Kasumi-1 (cell line): ENCODE data around the gene MLYCD.
A peak's percentile ranks its signal among the peaks of the same experiment; 100 is the strongest.

Experiments used
- DNase-seq, 2 experiments: peaks; one replicate each; lab custom pipeline; 2025; lab: John Stamatoyannopoulos, UW

The MLYCD gene

GRCh38 chr16:83899272-83899897 is 470 bp downstream of the MLYCD start:
- peak; percentile 26 to 27 for DNase-seq

- no peak for DNase-seq
Measured at GRCh38 chr16:83899978-83900377, 1.1 kb downstream of the MLYCD start.

- no peak for DNase-seq
Measured at GRCh38 chr16:83900571-83900970, 1.7 kb downstream of the MLYCD start.

- no peak for DNase-seq
Measured at GRCh38 chr16:83901101-83901500, 2.2 kb downstream of the MLYCD start.

GRCh38 chr16:83903751-83904150 is 4.8 kb downstream of the MLYCD start:
- DNase-seq = no peak

- DNase-seq = no peak
Measured at GRCh38 chr16:83906683-83907082, 7.8 kb downstream of the MLYCD start.

- DNase-seq = no peak
Measured at GRCh38 chr16:83907111-83907510, 8.2 kb downstream of the MLYCD start.

- no peak for DNase-seq
Measured at GRCh38 chr16:83907631-83908250, 8.8 kb downstream of the MLYCD start.

DNA sequence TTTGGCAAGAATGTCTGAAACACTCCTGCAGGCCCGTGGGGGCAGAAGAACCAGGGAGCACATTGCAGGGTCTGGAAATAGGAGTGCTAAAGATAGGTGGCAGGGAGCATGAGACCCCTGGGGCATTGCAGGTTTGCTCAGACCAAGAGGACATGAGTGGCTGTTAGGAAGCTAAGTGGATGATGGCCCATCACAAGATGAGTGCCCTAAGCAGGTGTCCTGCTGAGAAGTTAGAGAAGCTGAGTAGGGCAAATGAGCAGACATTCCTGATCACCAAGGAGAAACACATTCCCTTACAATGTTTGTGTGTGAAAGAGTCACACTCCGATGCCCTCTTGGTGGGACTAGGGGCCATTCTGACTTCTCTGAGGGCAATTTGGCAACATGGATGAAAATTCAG is 9.9 kb downstream of the MLYCD start:
- DNase-seq = no peak

DNA sequence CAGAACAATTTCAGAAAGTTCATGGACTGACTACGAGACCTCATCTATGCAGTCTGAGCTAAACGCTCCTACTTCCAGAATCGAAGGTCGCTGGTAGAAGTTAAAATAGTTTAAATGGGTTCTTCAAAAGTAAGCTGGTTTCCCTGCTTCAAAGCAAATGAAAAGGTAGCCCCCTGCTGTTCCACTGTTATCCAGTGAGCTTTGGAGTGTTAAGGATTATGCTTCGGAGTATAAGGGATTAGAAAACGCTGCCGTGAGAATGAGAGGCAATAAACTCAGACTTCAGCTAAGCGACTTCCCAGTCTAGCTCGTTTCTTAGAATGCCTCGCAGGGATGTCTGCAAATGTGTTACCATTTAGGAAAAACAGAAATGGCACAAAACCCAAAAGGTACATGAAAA is 12.4 kb downstream of the MLYCD start:
- DNase-seq = no peak

DNA sequence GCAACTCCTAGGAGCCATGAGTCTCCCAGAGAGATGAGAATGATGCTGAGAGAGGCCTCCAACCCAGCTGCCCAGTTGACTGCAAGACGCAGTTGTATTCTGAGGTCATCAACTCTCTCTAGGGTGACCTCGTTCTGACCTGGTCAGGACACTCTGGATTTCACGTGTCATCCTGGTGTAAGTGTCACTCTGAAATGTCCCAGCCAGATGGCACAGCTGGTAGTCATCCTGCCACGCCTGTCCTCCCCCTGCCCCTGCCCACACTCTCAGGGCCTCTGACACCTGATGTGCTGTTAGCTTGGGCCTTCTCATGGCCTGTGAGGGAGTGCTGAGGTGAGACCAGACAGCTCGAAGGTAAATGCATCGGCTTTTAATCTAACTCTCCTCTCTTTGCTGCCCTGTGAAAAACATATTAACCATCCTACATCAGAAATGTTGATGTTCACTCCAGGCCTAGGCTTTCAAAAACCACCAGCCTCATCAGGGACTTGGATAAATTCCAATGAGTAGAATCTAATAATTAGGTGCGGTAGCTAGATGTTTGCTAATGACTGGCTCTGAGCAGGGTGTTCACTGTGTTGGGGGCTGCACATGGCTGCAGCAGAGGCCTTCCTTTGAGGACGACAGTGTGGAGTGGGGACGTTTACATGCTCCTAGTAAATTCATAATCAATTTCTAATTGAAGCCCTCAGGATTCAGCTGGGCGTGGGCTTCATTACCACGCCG is 13.8 kb downstream of the MLYCD start:
- no peak for DNase-seq

- no peak for DNase-seq
Measured at GRCh38 chr16:83913245-83913633, 14.3 kb downstream of the MLYCD start.

DNA sequence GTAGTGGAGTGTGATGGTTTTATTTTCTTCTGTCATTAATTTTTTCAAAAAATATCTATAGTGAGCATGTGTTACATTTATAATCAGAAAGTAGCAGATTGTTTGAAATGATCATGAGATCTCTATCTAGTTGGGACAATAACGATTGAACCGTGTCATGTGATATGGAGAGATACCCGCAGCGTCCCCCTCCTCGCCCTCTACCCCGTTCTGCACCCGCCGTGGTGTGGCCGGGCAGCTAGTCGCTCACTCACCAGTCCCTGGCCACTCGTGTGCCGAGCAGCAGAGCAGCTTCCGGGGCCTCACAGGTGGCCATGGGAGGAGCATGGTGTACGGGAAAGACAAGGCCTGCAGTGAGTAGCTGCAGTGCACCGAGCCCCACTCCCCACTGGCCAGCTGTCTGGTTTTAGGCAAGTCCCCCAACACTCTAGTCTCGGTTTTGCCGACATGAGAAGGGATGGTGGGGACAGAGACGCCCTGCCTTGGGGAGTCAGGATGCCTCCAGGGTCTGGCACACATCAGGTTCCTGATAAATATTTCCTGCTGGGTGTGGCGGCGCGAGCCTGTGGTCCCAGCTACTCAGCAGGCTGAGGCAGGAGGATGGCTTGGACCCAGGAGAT is 15.3 kb downstream of the MLYCD start:
- DNase-seq = no peak

GRCh38 chr16:83915081-83915480 is 16.2 kb downstream of the MLYCD start:
- DNase-seq = no peak

DNA sequence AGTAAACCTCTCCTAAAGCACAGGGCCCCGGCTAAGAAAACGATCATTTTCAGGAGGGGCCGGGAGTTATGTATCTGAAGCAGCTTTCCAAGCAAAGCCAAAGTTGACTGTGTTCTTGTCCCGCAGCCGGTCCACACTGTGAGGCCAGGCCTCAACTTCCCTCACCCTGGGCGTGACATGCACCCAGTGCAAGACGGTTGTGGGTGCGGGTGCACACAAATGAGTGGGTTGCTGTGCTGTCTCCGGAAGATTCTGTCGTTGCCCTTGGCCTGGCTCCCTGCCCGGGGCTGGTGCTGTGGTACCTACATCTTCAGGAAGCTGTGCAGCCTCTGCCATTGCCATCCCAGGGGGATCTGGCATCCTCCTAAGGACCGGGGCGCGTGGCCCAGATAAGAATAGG is 16.6 kb downstream of the MLYCD start:
- no peak for DNase-seq

- DNase-seq = no peak
Measured at GRCh38 chr16:83917152-83918120, 18.5 kb downstream of the MLYCD start.

- DNase-seq = no peak
Measured at GRCh38 chr16:83920894-83921491, 22.1 kb downstream of the MLYCD start.

- no peak for DNase-seq
Measured at GRCh38 chr16:83923581-83924365, 24.9 kb downstream of the MLYCD start.

GRCh38 chr16:83924686-83925085 is 25.8 kb downstream of the MLYCD start:
- no peak for DNase-seq

DNA sequence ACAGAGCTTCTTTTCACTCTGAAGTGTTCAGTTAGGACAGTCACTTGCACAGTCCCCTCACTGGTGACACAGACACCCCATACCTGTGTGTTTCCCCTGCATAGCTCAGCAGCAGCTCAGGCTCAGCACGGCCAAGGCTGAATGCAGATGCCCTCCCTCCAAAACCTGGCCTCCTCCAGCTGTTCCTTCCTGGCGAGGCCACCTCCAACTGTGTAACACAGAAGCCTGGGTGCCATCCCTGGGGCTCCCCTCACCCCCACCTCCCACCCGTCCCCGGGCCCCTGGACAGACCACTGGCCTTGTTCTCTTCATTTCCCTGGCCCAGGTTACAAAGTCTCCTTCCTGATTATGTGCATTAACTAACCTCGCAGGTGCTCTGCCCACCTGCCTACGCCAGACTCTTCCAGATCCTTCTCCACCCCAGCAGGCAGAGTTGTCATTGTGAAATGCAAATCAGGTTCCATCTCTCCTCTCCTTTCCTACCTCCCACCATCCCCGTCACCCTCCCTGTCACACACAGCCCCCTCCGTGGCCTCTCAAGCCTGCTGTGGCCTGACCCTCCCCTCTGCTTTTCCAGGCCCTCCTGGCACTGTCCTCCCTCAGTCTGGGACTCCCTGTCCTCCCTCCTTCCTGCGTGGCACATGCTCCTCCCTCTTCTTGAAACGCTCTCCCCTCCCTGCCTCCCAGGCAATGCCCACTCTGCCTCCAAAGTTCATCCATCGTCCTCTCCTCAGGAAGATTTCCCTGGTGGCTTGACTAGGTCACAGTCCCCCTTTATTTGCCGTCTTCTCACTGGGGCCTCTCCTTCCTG is 26.4 kb downstream of the MLYCD start:
- no peak for DNase-seq
